ENCODE data around the gene EPB41.

EPB41 gene

GRCh38 chr1:28889357-28889756 is 25.0 kb upstream of the EPB41 start:
- no peak for TF ChIP-seq CTCF (conservative IDR thresholded peaks at IDR 0.05; ENCODE audit: low read depth, low read length)
- Histone ChIP-seq H3K9ac (no peak overlapping the region), H3K27ac (no peak overlapping the region), H3K4me3 (IDR thresholded peaks at IDR 0.05; ENCODE audit: insufficient read depth, low read depth, low read length) (no peak overlapping the region), H4K20me1 (ENCODE audit: insufficient read depth) (no peaks in the 10 kb centered on the region), H3K27me3 (ENCODE audit: insufficient read depth, low read depth) (no peaks in the 10 kb centered on the region), H3K4me1 (ENCODE audit: low read depth, poor library complexity, severe bottlenecking) (peaks cover 58% of the 10 kb centered on the region), H3K4me2 (no peak overlapping the region), H3K79me2 (ENCODE audit: insufficient read depth, low read depth) (peaks cover 22% of the 10 kb centered on the region; the same call in 1 of the 2 replicates), H2AFZ (ENCODE audit: low read depth) (no peak overlapping the region), H3K36me3 (ENCODE audit: insufficient read depth) (no peaks in the 10 kb centered on the region)

- H3K4me1 ChIP-seq (ENCODE audit: low read depth, poor library complexity, severe bottlenecking) = peaks cover 47% of the 10 kb centered on the region
- peaks cover 22% of the 10 kb centered on the region; the same call in 1 of the 2 replicates for H3K79me2 ChIP-seq (ENCODE audit: insufficient read depth, low read depth)
- H3K27ac ChIP-seq = no peak overlapping the region
- H3K4me2 ChIP-seq = no peak overlapping the region; the same call in 1 of the 2 replicates
- H3K36me3 ChIP-seq (ENCODE audit: insufficient read depth) = no peaks in the 10 kb centered on the region
- H2AFZ ChIP-seq (ENCODE audit: low read depth) = no peak overlapping the region
- no peak overlapping the region for H3K4me3 ChIP-seq (IDR thresholded peaks at IDR 0.05; ENCODE audit: insufficient read depth, low read depth, low read length)
- TF ChIP-seq CTCF (conservative IDR thresholded peaks at IDR 0.05; ENCODE audit: low read depth, low read length) = no peak
- no peaks in the 10 kb centered on the region for H3K27me3 ChIP-seq (ENCODE audit: insufficient read depth, low read depth)
- no peak overlapping the region for H3K9ac ChIP-seq
- H4K20me1 ChIP-seq (ENCODE audit: insufficient read depth) = no peaks in the 10 kb centered on the region
Measured at GRCh38 chr1:28890435-28890834, 23.9 kb upstream of the EPB41 start.

- Histone ChIP-seq H3K4me3 (IDR thresholded peaks at IDR 0.05; ENCODE audit: insufficient read depth, low read depth, low read length) (no peak overlapping the region), H3K27me3 (ENCODE audit: insufficient read depth, low read depth) (no peaks in the 10 kb centered on the region), H3K36me3 (ENCODE audit: insufficient read depth) (no peaks in the 10 kb centered on the region), H3K4me1 (ENCODE audit: low read depth, poor library complexity, severe bottlenecking) (peaks cover 43% of the 10 kb centered on the region), H3K4me2 (no peak overlapping the region; the same call in none of the 2 replicates), H2AFZ (ENCODE audit: low read depth) (no peak overlapping the region), H3K79me2 (ENCODE audit: insufficient read depth, low read depth) (peaks cover 22% of the 10 kb centered on the region; the same call in 1 of the 2 replicates), H3K27ac (no peak overlapping the region), H4K20me1 (ENCODE audit: insufficient read depth) (no peaks in the 10 kb centered on the region), H3K9ac (no peak overlapping the region)
- TF ChIP-seq CTCF (conservative IDR thresholded peaks at IDR 0.05; ENCODE audit: low read depth, low read length) = no peak
Measured at GRCh38 chr1:28890836-28891235, 23.5 kb upstream of the EPB41 start.

GRCh38 chr1:28891256-28891655 is 23.1 kb upstream of the EPB41 start:
- Histone ChIP-seq H3K4me2 (no peak overlapping the region; the same call in 1 of the 2 replicates), H3K9ac (no peak overlapping the region), H3K4me3 (IDR thresholded peaks at IDR 0.05; ENCODE audit: insufficient read depth, low read depth, low read length) (no peak overlapping the region), H3K27me3 (ENCODE audit: insufficient read depth, low read depth) (no peaks in the 10 kb centered on the region), H3K27ac (no peak overlapping the region), H3K79me2 (ENCODE audit: insufficient read depth, low read depth) (peaks cover 22% of the 10 kb centered on the region; the same call in 1 of the 2 replicates), H3K36me3 (ENCODE audit: insufficient read depth) (no peaks in the 10 kb centered on the region), H3K4me1 (ENCODE audit: low read depth, poor library complexity, severe bottlenecking) (peaks cover 39% of the 10 kb centered on the region), H2AFZ (ENCODE audit: low read depth) (no peak overlapping the region), H4K20me1 (ENCODE audit: insufficient read depth) (no peaks in the 10 kb centered on the region)
- no peak for TF ChIP-seq CTCF (conservative IDR thresholded peaks at IDR 0.05; ENCODE audit: low read depth, low read length)

Measured in KMS-11 (cell line).